GM18867 (cell line): ENCODE results near the gene PLD1.
"Not testable (repeated sequence)": the region's sequence is repeated elsewhere in the genome, so short reads cannot be mapped to it uniquely, and the experiment has no call there.

Experiments
- ATAC-seq: cut with Tn5 transposase; IDR thresholded peaks from one replicate; pipeline ENCODE4 v1.9.1; 2021; ENCODE audit warnings: mild to moderate bottlenecking, moderate library complexity; ENCODE audit not compliant: unreplicated experiment

PLD1 gene

GRCh38 chr3:171746320-171747222 lies 63.7 kb downstream of the PLD1 start:
- ATAC-seq, result not testable (repeated sequence)

GRCh38 chr3:171745577-171746319 lies 64.5 kb downstream of the PLD1 start:
- ATAC-seq, result no peak

GRCh38 chr3:171744158-171744741 lies 66.0 kb downstream of the PLD1 start:
- ATAC-seq, result no peak

GRCh38 chr3:171743327-171744157 lies 66.7 kb downstream of the PLD1 start:
- no peak for ATAC-seq

GRCh38 chr3:171741377-171741776 lies 68.9 kb downstream of the PLD1 start:
- ATAC-seq, result no peak

GRCh38 chr3:171736556-171736955 lies 73.7 kb downstream of the PLD1 start:
- ATAC-seq, result no peak

GRCh38 chr3:171733561-171733960 lies 76.7 kb downstream of the PLD1 start:
- ATAC-seq, result no peak

- no peak for ATAC-seq
Measured at GRCh38 chr3:171732756-171733155, 77.5 kb downstream of the PLD1 start.

- no peak for ATAC-seq
Measured at GRCh38 chr3:171731691-171732090, 78.6 kb downstream of the PLD1 start.

- no peak for ATAC-seq
Measured at GRCh38 chr3:171729452-171730334, 80.6 kb downstream of the PLD1 start.

GRCh38 chr3:171727288-171727687 lies 83.0 kb downstream of the PLD1 start:
- ATAC-seq, result no peak

GRCh38 chr3:171718493-171719185 lies 91.6 kb downstream of the PLD1 start:
- no peak for ATAC-seq

- ATAC-seq, result no peak
Measured at GRCh38 chr3:171715155-171715554, 95.1 kb downstream of the PLD1 start.

GRCh38 chr3:171712171-171712938 lies 97.9 kb downstream of the PLD1 start:
- ATAC-seq, result no peak

GRCh38 chr3:171711461-171712170 lies 98.7 kb downstream of the PLD1 start:
- ATAC-seq, result no peak

- no peak for ATAC-seq
Measured at GRCh38 chr3:171710359-171710758, 99.9 kb downstream of the PLD1 start.

- ATAC-seq, result no peak
Measured at GRCh38 chr3:171704814-171705213, 105.5 kb downstream of the PLD1 start.

- ATAC-seq, result no peak
Measured at GRCh38 chr3:171704002-171704401, 106.3 kb downstream of the PLD1 start.
